AML-193 (cell line): Measurements from ENCODE around the gene TIGIT.
A peak's percentile ranks its signal among the peaks of the same experiment; 100 is the strongest.

Experiments
- DNase-seq, 2 experiments: peaks; one replicate each; lab custom pipeline; 2025; lab: John Stamatoyannopoulos, UW

The TIGIT gene

DNA sequence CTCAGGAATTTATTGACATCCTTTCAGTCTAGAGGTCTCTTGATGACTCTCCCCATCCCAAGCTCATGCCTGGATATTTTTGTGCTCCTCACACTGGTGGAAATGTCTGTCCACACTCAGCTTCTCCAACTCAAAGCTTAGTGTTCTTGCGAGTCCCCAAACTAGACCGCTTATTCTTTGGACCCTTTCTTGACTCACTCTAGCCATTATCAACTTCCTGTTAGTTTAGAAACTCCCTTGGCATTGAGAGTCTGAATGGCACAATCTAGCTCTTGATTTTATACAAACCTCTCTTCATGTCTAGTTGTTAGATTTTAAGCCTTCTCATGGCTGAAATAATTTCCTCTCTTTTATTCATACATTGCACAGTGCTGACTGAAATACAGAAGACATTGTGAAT lies 19.6 kb downstream of the TIGIT start:
- DNase-seq: no peak

DNA sequence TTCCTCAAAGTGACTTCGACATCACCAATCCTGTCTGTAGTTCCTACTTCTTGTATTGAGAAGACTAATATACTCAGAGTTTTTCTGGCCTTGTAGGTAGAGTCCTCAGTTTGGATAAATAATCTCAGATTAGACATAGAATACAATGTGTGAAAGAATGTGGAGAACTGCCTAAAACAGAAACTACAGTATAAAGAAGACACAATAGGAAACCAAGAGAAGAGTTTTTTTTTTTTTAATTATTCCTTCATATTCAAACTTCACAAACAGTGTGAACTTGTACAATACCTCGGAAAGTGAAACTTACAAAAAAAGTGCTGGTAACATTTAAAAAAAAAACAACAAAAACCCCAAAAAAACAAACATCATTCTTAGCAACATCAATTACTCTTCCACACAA lies 20.5 kb downstream of the TIGIT start:
- DNase-seq: no peak

DNA sequence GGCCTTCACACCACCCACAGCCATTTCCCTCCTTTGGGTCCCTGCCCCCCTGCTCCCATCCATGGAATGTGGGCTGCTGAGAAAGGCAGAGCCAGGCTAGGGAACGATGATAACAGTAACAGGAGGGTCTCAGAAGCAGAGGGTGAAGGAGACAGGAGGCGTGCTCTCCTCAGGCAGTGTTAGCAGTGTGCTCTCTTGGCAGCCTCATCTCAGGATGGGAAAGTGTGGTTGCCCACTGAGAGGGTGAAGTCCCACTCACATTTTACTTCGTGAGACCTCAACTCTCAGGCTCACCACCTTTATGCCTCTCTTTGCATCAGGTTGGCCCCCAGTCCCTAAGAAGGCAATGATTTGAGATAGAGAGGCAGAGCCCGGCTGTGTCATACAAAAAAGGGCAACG lies 24.5 kb downstream of the TIGIT start:
- DNase-seq: no peak

DNA sequence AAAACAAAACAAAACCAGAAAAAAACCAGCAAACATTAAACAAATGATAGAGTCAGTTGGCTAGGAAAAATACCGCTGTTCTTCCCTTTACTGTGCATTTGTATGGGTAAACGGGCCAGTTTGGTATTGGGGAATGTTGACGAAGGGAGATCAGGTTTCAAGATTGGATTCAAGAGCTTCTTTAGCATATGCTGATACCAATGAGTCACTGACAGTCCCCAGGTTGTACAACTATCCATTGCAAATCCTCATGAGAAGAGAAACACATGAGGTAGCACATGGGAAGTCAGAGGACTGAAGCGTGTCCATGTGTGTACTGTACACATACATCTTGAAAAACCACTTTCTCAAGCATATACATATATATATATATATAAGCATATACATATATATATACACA lies 25.6 kb downstream of the TIGIT start:
- no peak for DNase-seq

DNA sequence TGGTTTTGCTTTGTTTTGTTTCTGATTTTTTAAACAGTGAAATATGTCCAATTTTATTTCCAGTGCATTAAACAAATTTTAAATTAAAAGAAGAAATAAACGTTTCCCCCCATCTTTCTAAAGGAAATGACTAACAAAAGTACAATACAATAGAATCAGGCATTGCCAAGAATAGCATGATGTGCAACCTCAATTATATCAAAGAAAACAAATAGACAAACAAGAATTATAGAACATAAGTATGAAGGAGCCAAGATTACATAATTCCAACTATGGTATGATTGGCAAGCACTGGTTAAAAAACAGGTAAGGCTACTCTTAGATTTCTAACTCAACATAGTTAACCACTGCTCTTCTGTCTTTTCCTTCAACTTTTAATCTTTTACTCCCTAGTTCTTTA lies 26.4 kb downstream of the TIGIT start:
- DNase-seq: no peak

GRCh38 chr3:114323546-114324254 lies 29.9 kb downstream of the TIGIT start:
- no peak for DNase-seq

DNA sequence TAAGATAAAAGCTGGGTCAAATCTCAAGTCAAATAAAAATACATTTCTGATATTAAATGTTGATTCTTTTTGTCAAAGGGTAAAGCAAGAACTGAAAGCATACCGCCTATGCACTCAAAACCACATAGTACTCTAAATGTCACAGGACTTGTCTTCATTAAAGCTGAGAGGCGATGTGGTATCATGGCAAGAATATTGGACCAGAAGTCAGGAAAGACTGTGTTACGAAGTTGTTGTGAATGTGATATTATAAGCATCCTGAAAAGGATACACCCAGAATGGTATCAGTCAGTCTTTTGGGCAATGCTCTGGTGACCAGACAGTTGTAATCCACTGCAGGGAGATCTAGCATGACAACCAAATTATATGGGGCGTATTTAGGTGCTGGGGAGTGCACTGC lies 33.8 kb downstream of the TIGIT start:
- DNase-seq: no peak

DNA sequence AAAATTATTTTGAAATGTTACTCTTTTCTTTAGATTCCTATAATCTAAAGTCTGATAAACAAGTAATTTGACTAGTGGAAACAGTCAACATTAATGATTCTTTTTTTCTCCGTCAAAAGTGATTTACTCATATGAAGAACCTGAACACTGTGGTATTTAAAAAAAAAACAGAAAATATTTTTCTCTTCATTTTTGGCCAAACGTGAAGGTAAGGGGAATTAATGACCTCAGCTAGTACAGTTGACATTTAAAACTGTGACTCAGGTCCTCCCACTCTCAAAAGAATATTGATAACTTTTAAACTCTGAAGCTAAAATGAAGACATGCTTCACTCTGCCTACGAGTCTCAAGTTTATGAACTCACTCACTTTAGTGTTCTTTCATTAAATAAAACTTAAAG lies 34.5 kb downstream of the TIGIT start:
- DNase-seq: no peak

GRCh38 chr3:114329823-114330222 lies 36.0 kb downstream of the TIGIT start:
- no peak for DNase-seq

GRCh38 chr3:114331007-114331406 lies 37.2 kb downstream of the TIGIT start:
- DNase-seq: no peak

DNA sequence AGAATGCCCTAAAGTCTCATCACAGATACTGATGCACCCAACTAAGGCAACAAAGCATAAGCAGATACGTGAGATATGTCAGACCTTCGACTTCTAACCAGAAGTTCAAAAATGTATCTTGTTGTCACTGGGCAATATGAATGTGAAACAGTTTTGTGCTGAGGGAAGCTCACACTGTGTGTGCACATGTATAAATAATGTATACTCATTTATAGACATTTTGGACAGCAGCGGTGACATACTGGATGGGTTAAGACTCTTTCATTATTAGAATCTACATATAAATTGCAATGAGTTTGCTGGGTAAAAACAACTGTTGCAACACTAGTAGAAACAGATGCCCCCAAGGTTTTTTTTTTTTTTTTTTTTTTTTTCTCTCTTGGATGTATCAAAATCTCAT lies 37.9 kb downstream of the TIGIT start:
- DNase-seq: no peak

DNA sequence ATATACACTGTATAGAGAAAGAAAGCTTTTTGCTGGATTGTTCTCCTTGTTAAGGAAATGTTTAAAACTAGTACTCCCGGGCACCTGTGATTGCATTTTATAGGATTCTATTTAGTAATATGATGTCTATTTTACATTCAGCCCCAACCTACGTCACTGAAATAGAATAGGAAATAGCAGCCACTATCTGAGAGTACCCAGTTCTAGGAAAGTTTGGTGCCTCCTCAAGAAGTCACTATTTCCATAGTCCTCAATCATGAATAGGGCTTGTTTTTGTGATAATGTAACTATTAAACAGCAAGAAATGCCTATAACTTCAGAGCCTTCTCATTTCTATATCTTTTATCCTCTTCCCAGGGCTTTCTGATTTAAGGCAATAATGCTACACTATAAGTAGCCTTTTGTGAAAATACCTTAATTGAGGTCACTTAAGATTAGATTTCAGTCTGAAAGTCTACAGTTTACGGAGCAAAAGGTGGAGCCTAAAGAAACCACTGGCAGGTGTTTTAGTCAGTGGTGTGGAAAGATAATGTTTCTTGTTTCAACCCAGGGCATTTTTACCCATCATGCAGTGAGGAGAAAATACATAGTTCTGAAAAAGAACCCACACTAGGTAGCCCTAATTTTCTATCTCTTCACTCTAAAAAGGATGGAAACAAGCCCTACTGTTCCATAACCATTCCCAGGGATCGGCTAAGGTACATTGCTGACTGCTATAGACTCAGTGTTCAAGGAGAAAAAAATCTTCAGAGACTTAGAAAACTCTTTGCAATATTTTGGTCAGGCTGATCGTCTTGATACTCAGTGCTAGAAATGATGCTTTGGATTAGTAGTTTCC lies 38.7 kb downstream of the TIGIT start:
- no peak for DNase-seq

DNA sequence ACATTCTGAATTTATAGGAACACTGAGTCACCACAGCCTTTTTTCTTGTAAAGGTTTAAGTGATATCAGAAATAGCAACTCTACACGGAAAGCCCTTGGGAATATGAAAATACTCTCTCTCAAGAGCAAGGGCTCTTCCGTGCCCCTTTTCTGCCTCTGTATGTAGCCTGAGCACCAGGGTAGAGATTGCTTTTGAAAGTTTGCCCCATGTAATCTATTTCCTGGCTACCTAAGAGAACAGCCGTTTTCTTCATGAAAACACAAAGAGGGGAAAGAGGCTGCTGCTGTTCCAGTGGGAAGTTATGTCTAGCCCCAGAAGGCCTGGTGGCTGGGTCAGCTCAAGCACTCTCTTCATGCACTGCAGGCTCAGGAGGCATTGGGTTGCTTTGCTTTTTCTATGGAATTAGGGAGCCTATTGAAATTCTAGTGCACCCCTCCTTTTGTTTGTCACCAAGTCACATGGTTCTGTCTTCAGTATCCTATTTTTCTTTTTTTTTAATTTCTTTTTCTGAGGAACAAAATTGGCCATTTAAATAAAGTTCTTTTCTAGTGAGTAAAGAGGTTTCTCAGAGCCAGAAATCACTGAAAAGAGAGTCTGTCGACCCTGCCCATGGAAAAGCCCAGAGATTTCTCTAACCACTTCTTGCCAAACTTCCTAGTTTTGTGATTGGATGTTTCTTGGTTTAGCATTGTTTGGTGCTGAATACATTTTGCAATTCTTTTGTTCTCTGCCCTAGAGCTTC lies 39.5 kb downstream of the TIGIT start:
- DNase-seq: no peak

GRCh38 chr3:114333923-114334240 lies 40.1 kb downstream of the TIGIT start:
- DNase-seq: no peak

- peak in 1 of 2 experiments; percentile 24 for DNase-seq
Observed at GRCh38 chr3:114336122-114336697, 42.4 kb downstream of the TIGIT start.

DNA sequence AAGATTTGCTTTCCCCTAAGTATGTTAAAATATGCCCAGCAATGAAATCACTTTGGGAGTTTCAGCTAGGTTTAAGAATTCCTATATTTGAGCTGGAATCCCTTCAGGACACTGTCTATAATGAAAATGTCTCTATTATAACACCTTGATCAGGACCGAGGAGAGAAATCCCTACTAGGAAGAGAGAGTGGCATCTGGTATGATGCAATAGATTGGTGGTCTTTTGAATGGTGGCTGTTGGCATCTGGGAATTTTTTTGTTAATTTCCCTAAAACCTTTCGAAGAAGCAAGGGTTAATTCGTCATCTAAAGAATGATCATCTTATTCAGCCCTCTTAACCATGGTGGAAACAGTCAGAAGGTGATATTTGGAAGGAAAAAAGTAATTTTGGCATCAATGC lies 43.0 kb downstream of the TIGIT start:
- no peak for DNase-seq

DNA sequence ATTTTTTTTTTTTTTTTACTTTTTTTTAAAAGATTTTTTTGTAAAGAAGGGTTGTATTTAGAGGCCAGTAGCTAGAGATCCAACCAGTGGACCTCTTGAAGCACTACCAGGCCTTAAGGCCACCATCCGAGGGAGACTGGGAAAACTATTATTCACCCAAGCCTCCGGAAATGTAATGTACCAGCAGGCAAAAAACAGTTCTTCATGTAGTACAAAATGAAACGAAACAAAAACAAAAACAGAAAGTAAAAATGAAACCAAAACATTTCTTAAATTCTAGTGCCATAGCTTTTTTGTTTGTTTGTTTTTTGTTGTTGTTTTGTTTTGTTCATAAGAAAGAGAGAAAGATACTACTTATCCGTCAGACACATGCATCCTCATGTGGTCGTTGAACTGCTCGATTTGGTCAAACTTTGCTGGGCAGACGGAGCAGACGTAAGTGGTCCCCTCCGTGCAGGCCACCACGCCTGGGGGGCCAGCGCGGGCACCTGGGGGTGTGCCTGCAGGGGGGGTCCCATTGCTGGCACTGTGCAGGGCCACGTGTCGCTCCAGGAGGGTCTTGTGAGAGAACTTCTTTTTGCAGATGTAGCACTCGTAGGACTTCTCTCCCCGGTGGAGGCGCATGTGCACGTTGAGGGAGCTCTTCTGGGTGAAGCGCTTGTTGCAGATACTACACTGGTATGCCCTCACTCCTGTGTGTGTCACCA lies 45.0 kb downstream of the TIGIT start:
- no peak for DNase-seq

- DNase-seq: no peak
Observed at GRCh38 chr3:114344492-114344891, 50.7 kb downstream of the TIGIT start.

DNA sequence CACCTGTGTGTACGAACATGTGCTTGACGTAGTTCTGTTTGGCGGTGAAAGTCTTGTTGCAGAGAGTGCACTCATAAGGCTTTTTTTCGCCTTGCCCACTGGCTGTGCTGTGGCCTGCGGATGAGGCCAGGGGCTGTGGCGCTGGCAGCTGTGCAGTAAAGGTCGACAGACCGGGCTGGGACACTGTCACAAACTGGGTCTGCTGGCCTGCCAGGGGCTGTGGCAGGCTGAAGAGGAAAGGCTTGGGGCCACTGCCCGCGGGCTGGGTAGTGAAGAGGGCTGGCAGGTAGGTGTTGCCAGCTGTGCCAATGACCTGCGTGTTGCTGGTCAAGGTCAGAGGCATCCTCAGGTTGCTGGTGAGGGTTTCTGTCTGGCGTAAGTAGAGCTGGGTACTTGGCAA lies 56.4 kb downstream of the TIGIT start:
- no peak for DNase-seq

GRCh38 chr3:114350690-114351089 lies 56.9 kb downstream of the TIGIT start:
- DNase-seq: no peak

DNA sequence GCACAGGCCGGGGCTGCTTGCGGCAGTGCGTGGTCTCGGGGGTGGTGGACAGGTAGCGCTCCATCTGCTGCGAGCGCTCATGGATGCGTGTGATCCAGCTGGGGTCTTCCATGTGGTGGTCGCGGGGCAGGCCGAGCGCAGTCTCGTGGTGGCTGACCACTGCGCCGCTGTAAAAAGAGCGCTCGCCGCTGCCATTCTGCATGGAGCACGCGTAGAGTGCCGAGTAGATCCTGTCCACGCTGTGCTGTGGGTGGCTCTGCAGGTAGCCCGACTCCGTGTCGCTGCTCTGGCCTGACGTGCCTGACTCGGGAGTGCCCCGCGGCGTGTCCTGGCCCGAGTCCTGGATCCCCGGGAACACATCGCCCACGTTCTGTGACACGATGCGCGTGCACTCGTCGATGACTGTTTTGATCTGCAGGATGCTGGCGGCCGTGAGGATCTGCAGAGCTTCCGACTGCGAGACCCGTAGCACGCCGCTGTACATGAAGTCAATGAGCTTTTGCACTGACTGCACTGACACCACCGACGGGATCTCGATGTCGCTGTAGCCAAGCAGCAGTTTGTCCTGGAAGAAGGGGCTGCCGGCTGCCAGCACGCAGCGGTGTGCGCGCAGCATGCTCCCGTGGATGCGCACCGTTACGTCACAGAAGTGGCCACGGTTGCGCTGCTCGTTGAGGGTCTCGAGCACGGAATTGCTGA lies 57.4 kb downstream of the TIGIT start:
- DNase-seq: no peak

DNA sequence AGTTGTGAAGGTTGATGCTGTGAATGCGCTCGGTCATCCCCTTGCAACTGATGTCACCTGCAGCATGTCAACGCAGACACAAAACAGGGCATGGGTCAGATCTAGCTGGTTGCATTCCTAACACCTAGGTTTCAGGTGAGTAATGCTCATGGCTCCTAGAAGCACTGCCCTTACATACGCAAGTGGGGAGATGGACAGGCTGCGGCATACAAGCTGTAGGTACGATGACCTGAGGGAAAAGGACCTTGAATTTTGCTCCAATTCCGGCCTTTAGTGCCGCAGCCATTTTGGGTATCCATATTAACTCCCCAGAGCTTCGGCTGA lies 58.0 kb downstream of the TIGIT start:
- no peak for DNase-seq
